ENCODE data around the gene TFPI. TPM values are rescaled to one million over a fixed set of nuclear protein-coding genes. Genes with fewer than 3 reads are reported as not detected.
A peak's percentile ranks its signal among the peaks of the same experiment; 100 is the strongest.

The TFPI gene
- total and polyA plus RNA-seq, 12 donors: 12.6 to 51.0 (median 21.0) TPM

GRCh38 chr2:187505065-187505672 lies 49.1 kb downstream of the TFPI start:
- Histone ChIP-seq H3K9me3 (peaks cover 0 to 22% (median 7%) of the 10 kb centered on the region in 11 donors), H3K4me1 (peaks cover 0 to 20% (median 6%) of the 10 kb centered on the region in 9 donors), H3K27ac (peak overlapping the region in 1 of 10 donors; percentile 5), H3K36me3 (no peaks in the 10 kb centered on the region), H3K27me3 (no peaks in the 10 kb centered on the region), H3K4me3 (no peak overlapping the region)
- WGBS, 2 donors: 69 to 71% methylated on average over 3 of the region's 3 CpGs
- no peak for TF ChIP-seq CTCF (IDR thresholded peaks at IDR 0.05)
- ATAC-seq (no peak), DNase-seq (no peak)
- intact Hi-C loops (cut with DNase I): loop anchor here in 3 of 10 donors (10.0 kb wide), 2 partner anchors 340 to 1010 kb away; no protein-coding TSS in a partner anchor

GRCh38 chr2:187504312-187504921 lies 49.8 kb downstream of the TFPI start:
- 25 to 32% methylated on average over 6 of the region's 6 CpGs for WGBS, 2 donors
- Histone ChIP-seq H3K4me3 (no peak overlapping the region), H3K4me1 (peaks cover 0 to 20% (median 6%) of the 10 kb centered on the region in 9 donors), H3K27me3 (no peaks in the 10 kb centered on the region), H3K36me3 (no peaks in the 10 kb centered on the region), H3K27ac (peak overlapping the region in 1 of 10 donors; percentile 18), H3K9me3 (peaks cover 0 to 22% (median 7%) of the 10 kb centered on the region in 11 donors)
- intact Hi-C loops (cut with DNase I): loop anchor here in 8 of 10 donors (5.0 to 10.0 kb wide), 5 partner anchors 73 to 1010 kb away; no protein-coding TSS in a partner anchor
- no peak for TF ChIP-seq CTCF (IDR thresholded peaks at IDR 0.05)
- DNase-seq (no peak), ATAC-seq (no peak)

GRCh38 chr2:187503700-187504099 lies 50.5 kb downstream of the TFPI start:
- no peak overlapping the region for H3K4me3 ChIP-seq
- peaks cover 0 to 20% (median 6%) of the 10 kb centered on the region in 9 donors for H3K4me1 ChIP-seq
- peaks cover 0 to 19% (median 6%) of the 10 kb centered on the region in 11 donors for H3K9me3 ChIP-seq
- H3K27ac ChIP-seq: no peak overlapping the region
- H3K27me3 ChIP-seq: no peaks in the 10 kb centered on the region
- DNase-seq: no peak
- no peaks in the 10 kb centered on the region for H3K36me3 ChIP-seq
- intact Hi-C loops (cut with DNase I): loop anchor here in 9 of 10 donors (2.0 to 10.0 kb wide), 6 partner anchors 74 to 1011 kb away; no protein-coding TSS in a partner anchor
- WGBS, 2 donors: 66 to 92% methylated on average over 2 of the region's 2 CpGs
- TF ChIP-seq CTCF (IDR thresholded peaks at IDR 0.05): no peak
- ATAC-seq: no peak

- intact Hi-C loops (cut with DNase I): loop anchor here in 9 of 10 donors (2.0 to 10.0 kb wide), 6 partner anchors 75 to 1012 kb away; no protein-coding TSS in a partner anchor
- H3K27me3 ChIP-seq: no peaks in the 10 kb centered on the region
- no peak for DNase-seq
- TF ChIP-seq CTCF (IDR thresholded peaks at IDR 0.05): no peak
- H3K36me3 ChIP-seq: no peaks in the 10 kb centered on the region
- peaks cover 0 to 20% (median 6%) of the 10 kb centered on the region in 9 donors for H3K4me1 ChIP-seq
- H3K27ac ChIP-seq: peak overlapping the region in 3 of 10 donors; percentile 9 to 29 (median 22)
- no peak overlapping the region for H3K4me3 ChIP-seq
- WGBS, 2 donors: 65 to 70% methylated on average over 2 of the region's 2 CpGs
- ATAC-seq: peak in 1 of 8 donors; percentile 54
- peaks cover 0 to 7% (median 0%) of the 10 kb centered on the region in 11 donors for H3K9me3 ChIP-seq
Measured at GRCh38 chr2:187502467-187502866, 51.8 kb downstream of the TFPI start.
